NCI-H345 (cell line): ENCODE data around the gene CTRB2.
"Not testable (repeated sequence)": the region's sequence is repeated elsewhere in the genome, so short reads cannot be mapped to it uniquely, and the experiment has no call there.

Source experiments
- DNase-seq: peaks from one replicate; lab custom pipeline; 2025; lab: John Stamatoyannopoulos, UW

The CTRB2 gene

DNA sequence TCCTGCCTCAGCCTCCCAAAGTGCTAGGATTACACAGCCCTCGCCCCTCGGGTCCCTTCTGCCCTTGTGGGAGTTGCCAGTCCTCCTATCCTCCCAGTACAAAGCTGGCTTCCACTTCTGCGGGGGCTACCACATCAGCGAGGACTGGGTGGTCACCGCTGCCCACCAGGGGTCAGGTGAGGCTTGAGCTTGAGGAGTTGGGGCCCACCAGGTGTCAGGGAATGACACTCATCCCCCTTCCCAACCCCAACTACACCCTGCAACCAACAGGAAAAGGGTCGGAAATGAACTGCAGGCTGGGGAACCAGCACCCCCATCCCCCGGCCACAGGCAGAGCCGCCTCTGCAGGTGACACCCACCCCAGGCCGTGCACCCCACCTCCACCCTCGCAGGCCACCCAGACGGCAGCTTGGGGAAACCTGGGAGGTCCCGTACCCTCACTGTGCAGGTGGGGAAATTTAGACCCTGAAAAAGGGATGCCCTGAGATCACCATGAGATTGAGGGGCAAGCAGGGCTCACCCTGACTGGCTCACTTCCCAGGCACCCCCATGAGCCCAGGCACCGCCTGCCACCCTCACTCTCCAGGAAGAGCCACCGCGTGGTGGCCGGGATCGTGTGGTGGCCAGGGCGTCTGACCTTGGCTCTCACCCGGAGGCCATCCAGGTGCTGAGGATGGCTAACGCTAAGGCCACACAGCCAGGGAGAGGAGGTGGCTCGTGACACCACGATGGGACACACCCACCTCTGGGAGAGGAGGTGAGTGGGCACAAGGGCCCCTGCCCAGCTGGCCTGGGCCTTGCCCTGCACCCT, 19.8 kb upstream of the CTRB2 start:
- no peak for DNase-seq

GRCh38 chr16:75225678-75226515, 18.9 kb upstream of the CTRB2 start:
- DNase-seq: no peak

DNA sequence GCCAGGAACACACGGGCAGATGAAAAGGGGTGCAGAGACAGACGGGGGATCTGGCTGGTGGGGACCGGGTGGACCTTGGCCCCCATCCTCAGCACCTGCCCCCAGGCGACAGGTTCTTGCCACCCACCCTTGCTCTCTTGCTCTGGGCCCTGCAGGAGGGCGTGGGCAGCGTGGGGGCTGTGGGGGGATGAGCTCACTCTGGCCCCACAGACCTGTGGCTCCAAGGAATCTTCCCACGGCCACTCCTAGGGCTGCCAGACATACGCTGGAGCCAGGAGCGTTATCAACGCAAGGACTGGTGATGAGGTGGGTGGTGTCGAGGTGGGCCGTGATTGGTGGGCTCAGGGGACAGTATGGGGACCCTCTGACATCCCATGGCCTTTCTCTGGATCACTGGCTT, 18.1 kb upstream of the CTRB2 start:
- no peak for DNase-seq

DNA sequence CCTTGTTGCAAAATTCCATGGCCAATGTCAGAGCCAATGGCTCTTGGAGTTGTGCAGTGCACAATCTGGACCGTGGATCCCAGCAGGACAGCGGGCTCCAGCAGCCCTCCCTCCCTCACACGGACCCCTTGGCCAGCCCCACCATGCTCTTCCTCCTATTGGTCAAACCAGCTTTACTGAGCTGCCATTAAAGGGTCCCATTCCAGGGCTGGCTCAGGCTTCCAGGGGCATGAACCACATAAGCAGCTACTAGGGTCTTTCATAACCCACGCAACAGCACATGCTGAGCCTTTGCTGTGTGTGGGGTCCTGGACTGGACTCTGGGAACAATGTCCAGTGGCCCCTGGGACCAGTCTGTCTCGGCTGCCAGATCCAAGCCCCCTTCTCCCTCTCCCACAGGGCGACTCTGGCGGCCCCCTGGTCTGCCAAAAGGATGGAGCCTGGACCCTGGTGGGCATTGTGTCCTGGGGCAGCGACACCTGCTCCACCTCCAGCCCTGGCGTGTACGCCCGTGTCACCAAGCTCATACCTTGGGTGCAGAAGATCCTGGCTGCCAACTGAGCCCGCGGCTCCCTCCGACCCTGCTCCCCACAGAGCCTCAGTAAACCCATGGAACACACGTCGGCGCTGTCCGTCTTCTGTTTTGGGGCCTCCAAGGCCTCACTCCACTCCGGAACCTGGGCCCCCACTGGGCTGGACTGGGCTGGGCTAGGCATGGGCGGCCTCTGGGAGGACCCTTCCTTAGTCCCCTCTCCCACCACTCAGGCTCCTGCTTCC, 17.5 kb upstream of the CTRB2 start:
- no peak for DNase-seq

GRCh38 chr16:75223129-75223528, 16.2 kb upstream of the CTRB2 start:
- not testable (repeated sequence) for DNase-seq

DNA sequence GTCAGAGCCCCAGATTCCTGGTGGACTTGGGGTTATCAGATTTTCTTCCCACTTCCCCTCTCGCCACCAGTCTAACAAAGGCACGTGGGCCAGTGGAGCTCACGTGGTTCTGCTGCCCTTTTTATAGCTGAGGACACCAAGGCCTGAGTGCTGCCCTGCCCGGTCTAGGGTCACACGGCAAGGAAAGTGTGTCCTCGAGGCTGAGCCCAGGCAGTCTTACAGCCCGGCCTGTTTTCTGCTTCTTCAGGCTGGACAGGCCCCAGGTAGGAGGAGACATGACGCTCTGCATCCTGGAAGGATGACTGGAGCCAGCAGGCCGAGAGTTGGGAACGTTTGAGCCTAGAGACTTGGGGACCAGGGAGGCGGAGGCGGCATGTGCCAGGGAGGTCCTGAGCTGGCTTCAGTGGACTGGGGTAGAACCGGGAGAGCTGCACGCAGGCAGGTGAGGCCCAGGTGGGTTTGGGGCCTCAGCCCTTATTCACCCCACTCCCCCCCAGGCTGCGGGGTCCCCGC, 15.4 kb upstream of the CTRB2 start:
- no peak for DNase-seq

- no peak for DNase-seq
Observed at GRCh38 chr16:75219838-75220237, 12.9 kb upstream of the CTRB2 start.

DNA sequence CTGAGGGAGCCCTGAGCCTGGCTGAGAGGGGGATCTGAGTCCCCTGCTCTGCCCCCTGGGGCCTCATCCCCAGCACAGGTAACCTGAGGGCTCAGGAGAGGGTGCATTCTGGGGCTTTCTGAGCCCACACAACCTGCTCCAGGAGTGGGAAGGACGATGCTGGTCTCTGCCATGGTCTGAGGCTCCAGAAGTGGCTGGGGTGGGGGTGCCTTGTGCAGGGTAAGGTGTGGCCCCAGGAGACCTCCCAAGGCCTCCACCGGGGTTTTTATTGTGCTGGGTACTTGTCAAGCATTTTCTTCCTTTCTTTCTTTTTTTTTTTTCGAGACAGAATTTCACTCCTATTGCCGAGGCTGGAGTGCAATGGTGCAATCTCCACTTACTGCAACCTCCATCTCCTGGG, 12.1 kb upstream of the CTRB2 start:
- DNase-seq: no peak

GRCh38 chr16:75218256-75219076, 11.5 kb upstream of the CTRB2 start, which contains the start of gene CTRB1:
Gene CTRB1, plus strand, starts transcription at chr16:75218988. Its CDS starts 20 bp downstream, at chr16:75219008.
- DNase-seq: no peak

- no peak for DNase-seq
Observed at GRCh38 chr16:75217389-75217851, 10.5 kb upstream of the CTRB2 start.

DNA sequence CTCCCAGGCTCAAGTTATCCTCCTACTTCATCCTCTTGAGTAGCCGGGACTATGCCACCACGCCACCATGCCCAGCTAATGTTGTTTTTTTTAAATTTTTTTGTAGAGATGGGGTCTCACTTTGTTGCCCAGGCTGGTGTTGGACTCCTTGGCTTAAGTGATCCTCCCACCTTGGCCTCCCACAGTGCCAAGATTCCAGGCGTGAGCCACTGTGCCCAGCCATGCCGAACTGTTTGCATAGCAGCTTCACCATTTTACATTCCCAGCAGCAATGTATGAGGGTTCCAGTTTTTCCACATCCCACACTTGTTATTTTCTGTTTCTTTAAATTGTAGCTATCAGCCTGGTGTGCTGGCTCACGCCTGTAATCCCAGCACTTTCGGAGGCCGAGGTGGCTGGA, 9.6 kb upstream of the CTRB2 start:
- no peak for DNase-seq

GRCh38 chr16:75216127-75216526, 9.2 kb upstream of the CTRB2 start:
- DNase-seq: no peak

GRCh38 chr16:75211286-75211685, 4.3 kb upstream of the CTRB2 start:
- DNase-seq: not testable (repeated sequence)

DNA sequence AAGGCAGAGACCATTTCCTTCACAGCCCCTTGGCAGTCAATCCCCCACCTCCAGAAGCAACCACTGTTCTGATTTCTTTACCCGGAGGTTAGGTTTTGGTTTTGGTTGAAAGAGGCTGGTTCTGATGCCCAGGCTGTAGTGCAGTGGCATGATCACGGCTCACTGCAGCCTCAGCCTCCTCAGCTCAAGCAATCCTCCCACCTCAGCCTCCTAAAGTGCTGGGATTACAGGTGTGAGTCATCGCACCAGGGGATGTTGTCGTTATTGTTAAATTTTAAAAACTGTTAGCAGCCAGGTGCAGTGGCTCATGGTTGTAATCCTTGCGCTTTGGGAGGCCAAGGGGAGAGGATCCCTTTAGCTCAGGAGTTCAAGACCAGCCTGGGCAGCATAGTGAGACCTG, 3.0 kb upstream of the CTRB2 start:
- no peak for DNase-seq

DNA sequence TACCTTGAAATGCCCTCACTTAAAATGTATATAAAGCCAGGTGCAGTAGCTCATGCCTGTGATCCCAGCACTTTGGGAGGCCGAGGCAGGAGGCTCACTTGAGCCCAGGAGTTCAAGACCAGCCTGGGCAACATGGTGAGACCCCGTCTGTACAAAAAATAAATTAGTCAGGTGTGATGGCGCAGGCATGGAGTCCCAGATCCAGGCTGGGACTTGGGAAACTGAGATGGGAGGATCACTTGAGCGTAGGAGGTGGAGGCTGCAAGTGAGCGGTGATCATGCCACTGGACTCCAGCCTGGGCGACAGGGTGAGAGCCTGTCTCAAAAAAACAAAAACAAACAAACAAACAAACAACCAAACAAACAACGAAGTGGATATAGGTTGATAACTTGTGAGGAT, 2.6 kb upstream of the CTRB2 start:
- not testable (repeated sequence) for DNase-seq

DNA sequence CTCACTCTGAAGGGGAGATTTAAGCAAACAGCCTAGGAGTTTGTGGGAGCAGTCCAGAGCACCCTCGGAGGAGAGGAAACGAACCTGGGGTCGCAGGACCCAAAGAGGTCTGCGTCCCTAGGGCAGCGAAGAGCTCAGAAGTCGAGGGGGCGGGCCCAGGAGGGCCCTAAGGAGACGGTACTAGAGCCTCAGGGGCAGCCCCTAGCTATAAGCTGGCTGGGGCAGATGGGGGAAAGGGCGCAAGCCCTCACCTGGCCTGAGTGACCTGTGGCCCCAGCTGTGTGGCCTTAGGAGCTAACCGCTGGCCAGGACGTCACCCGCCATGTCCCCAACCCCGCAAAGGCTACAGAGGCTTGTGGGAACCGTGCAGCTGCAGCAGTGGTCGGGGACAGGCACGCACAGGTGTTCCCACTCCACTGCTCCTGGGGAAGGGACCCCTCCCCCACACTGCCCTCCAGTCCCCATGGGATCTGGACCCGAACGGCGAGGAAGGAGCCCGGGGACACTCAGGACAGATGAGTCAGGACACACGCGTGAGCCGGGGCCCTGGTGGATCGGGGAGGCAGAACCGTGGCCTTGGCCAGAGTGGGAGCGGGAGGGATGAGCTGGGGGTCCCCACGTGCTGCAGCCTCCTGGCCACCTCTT, 2.0 kb upstream of the CTRB2 start:
- DNase-seq: no peak

DNA sequence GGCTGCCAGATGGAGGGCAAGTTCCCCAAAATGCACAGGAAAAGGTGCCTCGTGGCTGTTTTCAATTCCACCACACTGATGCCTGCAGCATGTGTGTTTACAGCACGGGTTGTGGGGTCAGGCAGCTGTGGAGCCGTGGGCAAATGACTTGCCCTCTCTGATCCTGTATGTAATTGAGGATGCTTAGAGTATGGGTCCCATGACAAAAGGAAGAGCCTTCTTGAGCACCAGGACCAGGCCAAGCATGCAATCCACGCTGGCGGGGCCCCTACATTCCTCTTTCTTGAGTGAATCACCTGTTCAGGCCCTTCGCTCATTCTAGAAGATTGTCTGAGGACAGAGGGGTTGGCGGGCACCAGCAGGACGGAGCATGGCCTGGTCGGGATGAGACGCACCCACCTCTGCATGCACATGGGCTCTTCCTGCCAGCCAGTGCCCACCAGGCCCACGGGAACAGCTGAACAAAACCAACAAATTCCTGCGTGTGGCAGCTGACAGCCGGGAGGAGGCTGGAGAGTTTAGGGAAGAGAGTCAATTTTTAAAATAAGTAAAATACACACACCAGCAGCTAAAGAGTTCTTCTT, 1.4 kb upstream of the CTRB2 start:
- DNase-seq: no peak

GRCh38 chr16:75207831-75208230, 870 bp upstream of the CTRB2 start:
- DNase-seq: no peak

DNA sequence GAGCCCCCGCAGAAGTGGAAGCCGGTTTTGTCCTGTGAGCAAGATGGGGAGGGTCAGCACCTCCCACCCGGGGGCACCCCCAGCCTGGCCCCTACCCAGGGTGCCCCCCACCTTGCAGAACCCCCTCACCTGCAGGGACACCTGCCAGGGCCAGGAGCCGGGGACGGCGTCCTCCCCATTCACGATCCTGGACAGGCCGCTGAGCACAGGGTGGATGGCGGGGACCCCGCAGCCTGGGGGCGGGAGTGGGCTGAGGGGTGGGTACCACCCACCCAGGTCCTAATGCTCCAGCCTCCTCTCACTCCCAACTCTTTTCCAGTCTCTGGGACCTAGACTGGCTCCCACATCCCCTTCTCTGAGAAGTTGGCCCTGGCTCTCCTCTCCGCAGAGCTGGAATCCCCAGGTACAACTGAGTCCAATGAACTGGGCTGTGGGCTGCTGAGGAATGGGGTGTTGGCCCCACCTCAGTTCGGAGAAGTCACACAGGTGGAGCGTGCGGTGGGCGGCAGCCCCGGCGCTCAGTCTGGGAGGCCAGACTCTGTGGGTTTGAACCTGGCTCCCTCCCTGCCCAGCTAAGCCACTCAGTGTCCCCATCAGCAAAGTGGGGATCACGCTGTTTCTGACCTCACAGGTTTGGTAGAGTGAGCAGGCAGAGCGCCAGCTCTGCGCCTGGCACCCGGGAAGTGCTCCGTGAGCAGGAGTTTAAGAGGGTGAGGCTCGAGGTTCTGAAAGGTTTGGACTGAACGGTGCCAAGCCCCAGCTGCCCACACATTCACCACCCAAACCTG, 806 bp downstream of the CTRB2 start:
- not testable (repeated sequence) for DNase-seq
